Natural killer cell (primary cell): Measurements from ENCODE around the gene MTCH1. TPM values are rescaled to one million over a fixed set of nuclear protein-coding genes. Genes with fewer than 3 reads are reported as not detected.

ENCODE experiments used
- ATAC-seq, 3 donors: fragments of 150-1000 bp in 2 of 3; fragments of 200-7000 bp in 1 of 3; cut with Tn5 transposase; 1 replicate in 1 of 3; 2 replicates in 2 of 3; pipeline ENCODE4 v1.10.0; 2021; ENCODE audit warnings: mild to moderate bottlenecking in 2 of 3, moderate library complexity in 2 of 3
- DNase-seq, 2 donors: peaks; one replicate each; pipeline versions ENCODE4 v3.0.0 to v3.0.0-alpha.2; 2013 to 2021; ENCODE audit warnings: mixed read lengths in 1 of 2
- H3K27ac ChIP-seq: one replicate; pipeline ENCODE4 v1.5.1; 2013; ENCODE audit warnings: mild to moderate bottlenecking, low read length
- H3K27me3 ChIP-seq: one replicate; pipeline ENCODE4 v1.6.1; 2013; ENCODE audit warnings: low read length; ENCODE audit not compliant: control insufficient read depth, insufficient read depth
- H3K36me3 ChIP-seq: one replicate; pipeline ENCODE4 v1.6.1; 2013; ENCODE audit warnings: low read length; ENCODE audit not compliant: control insufficient read depth, insufficient read depth
- H3K4me1 ChIP-seq: one replicate; pipeline ENCODE4 v1.6.1; 2013; ENCODE audit warnings: low read length; ENCODE audit not compliant: control insufficient read depth, insufficient read depth
- H3K4me3 ChIP-seq: one replicate; pipeline ENCODE4 v1.5.1; 2013; ENCODE audit warnings: low read length
- H3K9me3 ChIP-seq: one replicate; pipeline ENCODE4 v1.6.1; 2013; ENCODE audit warnings: low read length; ENCODE audit not compliant: control insufficient read depth, insufficient read depth
- H3K27ac Mint-ChIP-seq, 2 donors: one replicate each; pipeline ENCODE4 v1.8.0; 2022; ENCODE audit warnings: mild to moderate bottlenecking in 2 of 2, mixed read lengths in 2 of 2, moderate library complexity in 1 of 2
- H3K27me3 Mint-ChIP-seq, 2 donors: one replicate each; pipeline ENCODE4 v1.8.0; 2022; ENCODE audit warnings: low read depth in 2 of 2, mixed read lengths in 2 of 2
- H3K36me3 Mint-ChIP-seq: one replicate; pipeline ENCODE4 v1.8.0; 2022; ENCODE audit warnings: mixed read lengths
- H3K4me1 Mint-ChIP-seq, 2 donors: one replicate each; pipeline ENCODE4 v1.8.0; 2022; ENCODE audit warnings: mixed read lengths in 2 of 2
- H3K4me3 Mint-ChIP-seq: one replicate; pipeline ENCODE4 v1.8.0; 2022; ENCODE audit warnings: mild to moderate bottlenecking, moderate library complexity, mixed read lengths
- H3K9me3 Mint-ChIP-seq, 2 donors: one replicate each; pipeline ENCODE4 v1.8.0; 2022; ENCODE audit warnings: mixed read lengths in 2 of 2
- WGBS: methylation state at CpG from one replicate; pipeline ENCODE4 v1.1.7; 2013; ENCODE audit warnings: missing lambda C conversion rate; ENCODE audit not compliant: insufficient coverage; 5-methylcytosine and 5-hydroxymethylcytosine counted together
- intact Hi-C: fragments of 100-400 bp; cut with micrococcal nuclease; formaldehyde crosslinking; loops from one replicate; pipeline ENCODE4 v1.14.2; 2022
- total RNA-seq, 4 donors: library from RNA; stranded (reverse); fragments of 120-200 nt in 1 of 4; gene quantifications; one replicate each; pipeline versions ENCODE4 v1.2.3 to v1.2.4, GENCODE V29; 2013 to 2022
- TF ChIP-seq, protein P1 (sequence below): fragments of 200-600 bp; IDR thresholded peaks from one replicate; pipeline ENCODE4 v1.8.0; 2022; ENCODE audit warnings: antibody characterized with exemption

The MTCH1 gene
- total RNA-seq, 3 donors from 2014 or later (not counting 1 experiment from before 2014, with no cell fraction given) = 158 to 180 (median 162) TPM

DNA sequence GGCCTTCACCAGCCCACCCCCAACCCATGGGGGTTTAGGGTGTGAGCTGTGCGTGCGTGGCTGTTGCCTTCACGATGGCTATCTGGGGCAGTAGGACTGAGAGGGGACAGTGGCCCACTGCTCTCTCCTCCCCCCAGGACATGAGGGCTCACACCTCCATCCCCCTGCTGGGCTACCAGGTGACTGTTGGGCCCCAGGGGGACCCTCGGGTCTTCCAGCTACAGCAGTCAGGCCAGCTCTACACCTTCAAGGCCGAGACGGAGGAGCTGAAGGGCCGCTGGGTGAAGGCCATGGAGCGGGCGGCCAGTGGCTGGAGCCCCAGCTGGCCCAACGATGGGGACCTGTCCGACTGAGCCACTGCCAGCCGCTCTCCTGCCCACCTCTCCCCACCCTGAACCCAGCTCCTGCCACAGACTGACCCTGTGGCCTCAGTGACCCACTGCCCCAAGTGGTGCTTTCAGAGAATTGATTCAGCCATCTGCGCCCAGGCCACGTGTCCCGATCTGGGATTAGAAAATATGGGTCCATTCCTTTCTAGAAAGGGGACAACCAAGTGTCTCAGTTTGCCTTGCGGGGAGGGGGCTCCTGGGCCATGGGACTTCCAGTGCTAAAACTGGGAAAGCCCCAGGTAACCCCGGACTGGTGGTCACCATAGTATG, 41.9 kb upstream of the MTCH1 start:
- intact Hi-C loops = no loop called here
- 95% methylated on average over 17 of the region's 17 CpGs for WGBS
- no peaks in the 10 kb centered on the region for H3K27me3 Mint-ChIP-seq
- no peak overlapping the region for H3K4me3 Mint-ChIP-seq
- no peaks in the 10 kb centered on the region for H3K36me3 Mint-ChIP-seq
- no peaks in the 10 kb centered on the region for H3K9me3 ChIP-seq
- peaks cover 37 to 55% of the 10 kb centered on the region in 2 donors for H3K4me1 Mint-ChIP-seq
- ATAC-seq (no peak), DNase-seq (no peak)
- no peak overlapping the region for H3K27ac ChIP-seq
- peaks cover 46% of the 10 kb centered on the region for H3K4me1 ChIP-seq
- H3K4me3 ChIP-seq = no peak overlapping the region
- peak overlapping the region in 1 of 2 donors; percentile 20 for H3K27ac Mint-ChIP-seq
- TF ChIP-seq, protein P1, sequence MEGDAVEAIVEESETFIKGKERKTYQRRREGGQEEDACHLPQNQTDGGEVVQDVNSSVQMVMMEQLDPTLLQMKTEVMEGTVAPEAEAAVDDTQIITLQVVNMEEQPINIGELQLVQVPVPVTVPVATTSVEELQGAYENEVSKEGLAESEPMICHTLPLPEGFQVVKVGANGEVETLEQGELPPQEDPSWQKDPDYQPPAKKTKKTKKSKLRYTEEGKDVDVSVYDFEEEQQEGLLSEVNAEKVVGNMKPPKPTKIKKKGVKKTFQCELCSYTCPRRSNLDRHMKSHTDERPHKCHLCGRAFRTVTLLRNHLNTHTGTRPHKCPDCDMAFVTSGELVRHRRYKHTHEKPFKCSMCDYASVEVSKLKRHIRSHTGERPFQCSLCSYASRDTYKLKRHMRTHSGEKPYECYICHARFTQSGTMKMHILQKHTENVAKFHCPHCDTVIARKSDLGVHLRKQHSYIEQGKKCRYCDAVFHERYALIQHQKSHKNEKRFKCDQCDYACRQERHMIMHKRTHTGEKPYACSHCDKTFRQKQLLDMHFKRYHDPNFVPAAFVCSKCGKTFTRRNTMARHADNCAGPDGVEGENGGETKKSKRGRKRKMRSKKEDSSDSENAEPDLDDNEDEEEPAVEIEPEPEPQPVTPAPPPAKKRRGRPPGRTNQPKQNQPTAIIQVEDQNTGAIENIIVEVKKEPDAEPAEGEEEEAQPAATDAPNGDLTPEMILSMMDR = no peak
- no peaks in the 10 kb centered on the region for H3K27me3 ChIP-seq
- peaks cover 4% of the 10 kb centered on the region for H3K36me3 ChIP-seq
- H3K9me3 Mint-ChIP-seq = peaks cover 0 to 2% of the 10 kb centered on the region in 2 donors

DNA sequence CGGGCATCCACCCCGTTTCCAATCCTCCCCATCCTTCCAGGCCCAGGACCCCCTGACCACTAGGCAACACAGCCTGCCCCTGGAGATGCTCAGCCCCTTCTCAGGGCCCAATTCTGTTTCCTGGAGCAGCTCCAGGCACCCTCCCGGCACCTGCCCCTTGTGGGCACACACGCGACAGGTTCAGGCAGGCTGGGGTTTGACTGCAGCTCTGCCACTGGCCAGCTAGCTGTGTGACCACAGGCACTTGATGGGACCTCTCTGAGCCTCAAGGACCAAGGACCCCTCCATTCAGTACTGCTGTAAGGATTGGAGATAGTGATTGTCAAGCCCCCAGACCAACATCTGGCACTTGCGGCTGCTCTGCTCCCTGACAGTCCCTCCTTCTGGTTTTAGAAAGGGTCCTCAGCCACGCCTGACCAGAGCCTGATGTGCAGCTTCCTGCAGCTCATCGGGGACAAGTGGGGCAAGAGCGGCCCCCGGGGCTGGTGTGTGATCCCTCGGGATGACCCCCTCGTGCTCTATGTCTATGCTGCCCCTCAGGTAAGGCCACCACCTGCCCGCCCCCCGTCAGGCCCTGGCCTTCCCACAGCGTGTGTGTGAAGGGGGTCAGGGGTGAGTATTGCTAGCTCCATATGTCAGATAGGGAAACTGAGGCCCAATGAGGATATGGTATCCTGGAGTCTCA, 41.2 kb upstream of the MTCH1 start:
- DNase-seq = no peak
- Mint-ChIP-seq H3K4me3 (no peak overlapping the region), H3K36me3 (no peaks in the 10 kb centered on the region), H3K9me3 (peaks cover 0 to 2% of the 10 kb centered on the region in 2 donors), H3K4me1 (peaks cover 41 to 56% of the 10 kb centered on the region in 2 donors), H3K27ac (peak overlapping the region in 1 of 2 donors; percentile 20), H3K27me3 (no peaks in the 10 kb centered on the region)
- peaks cover 7% of the 10 kb centered on the region for H3K36me3 ChIP-seq
- no peaks in the 10 kb centered on the region for H3K9me3 ChIP-seq
- H3K4me3 ChIP-seq = no peak overlapping the region
- ATAC-seq = no peak
- H3K27me3 ChIP-seq = no peaks in the 10 kb centered on the region
- WGBS = 86% methylated on average over 15 of the region's 15 CpGs
- TF ChIP-seq, protein P1 = no peak
- intact Hi-C loops = no loop called here
- H3K4me1 ChIP-seq = peaks cover 47% of the 10 kb centered on the region
- no peak overlapping the region for H3K27ac ChIP-seq

DNA sequence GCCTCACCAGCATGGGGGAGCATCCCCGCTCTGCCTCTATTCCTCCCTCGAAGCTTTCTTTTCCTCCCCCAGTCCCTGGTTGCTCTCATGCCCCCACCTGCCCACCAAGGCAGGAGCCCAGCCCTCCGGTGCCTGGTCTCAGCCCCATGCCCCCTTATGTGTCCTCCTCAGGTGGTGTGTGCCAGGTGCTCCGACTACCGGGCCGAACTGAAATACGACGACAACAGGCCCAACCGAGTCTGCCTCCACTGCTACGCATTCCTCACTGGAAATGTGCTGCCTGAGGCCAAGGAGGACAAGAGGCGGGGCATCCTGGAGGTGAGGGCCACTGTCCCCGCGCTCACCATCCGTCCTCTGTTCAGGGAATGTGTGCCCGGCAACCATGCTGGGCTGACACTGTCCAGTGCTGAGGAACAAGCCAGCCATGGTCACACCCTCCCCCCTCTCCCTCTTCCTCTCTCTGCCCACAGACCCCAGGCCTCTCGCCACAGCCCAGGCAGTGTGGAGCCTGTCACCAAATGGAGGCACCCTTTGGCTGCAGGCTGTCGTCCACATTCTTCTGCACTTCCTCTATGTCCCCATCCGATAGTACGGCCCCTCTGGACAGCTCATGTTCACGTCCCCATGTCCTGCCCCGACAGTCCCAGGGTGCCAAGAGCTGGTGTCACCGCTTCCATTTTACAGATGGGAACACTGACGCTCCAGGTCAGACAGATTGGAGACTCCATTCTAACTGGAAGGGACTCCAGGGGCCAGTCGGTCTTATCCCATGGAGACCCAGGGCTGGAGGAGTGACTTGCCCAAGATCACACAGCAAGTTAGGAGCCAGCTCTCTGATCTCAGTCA, 39.8 kb upstream of the MTCH1 start:
- H3K9me3 ChIP-seq = no peaks in the 10 kb centered on the region
- H3K36me3 ChIP-seq = peaks cover 5% of the 10 kb centered on the region
- Mint-ChIP-seq H3K27ac (peak overlapping the region in 1 of 2 donors; percentile 60), H3K4me3 (no peak overlapping the region), H3K36me3 (no peaks in the 10 kb centered on the region), H3K4me1 (peaks cover 47 to 65% of the 10 kb centered on the region in 2 donors), H3K9me3 (peaks cover 0 to 2% of the 10 kb centered on the region in 2 donors), H3K27me3 (no peaks in the 10 kb centered on the region)
- no peak overlapping the region for H3K27ac ChIP-seq
- H3K4me3 ChIP-seq = no peak overlapping the region
- intact Hi-C loops = no loop called here
- DNase-seq (no peak), ATAC-seq (no peak)
- TF ChIP-seq, protein P1 = no peak
- H3K4me1 ChIP-seq = peaks cover 51% of the 10 kb centered on the region
- 88% methylated on average over 24 of the region's 24 CpGs for WGBS
- no peaks in the 10 kb centered on the region for H3K27me3 ChIP-seq
